ENCODE measurements around the gene PIAS4. TPM values are rescaled to one million over a fixed set of nuclear protein-coding genes. Genes with fewer than 3 reads are reported as not detected.

Gene PIAS4
- total and polyA plus RNA-seq, 10 of the 15 experiments (the other 5 are each of a cell fraction or from before 2014, with no cell fraction given): 0.13 to 25.1 (median 11.3) TPM

GRCh38 chr19:4069331-4069959, 61.9 kb downstream of the PIAS4 start:
- peaks cover 7% of the 10 kb centered on the region for H3K79me2 ChIP-seq (ENCODE audit: control insufficient read depth, insufficient read depth, low read length)
- DNase-seq (ENCODE audit: low read depth, low spot score) (no peak), FAIRE-seq (no peak), ATAC-seq (no peak)
- no peaks in the 10 kb centered on the region for H3K9me3 ChIP-seq (replicated peaks; ENCODE audit: control insufficient read depth, insufficient read depth, low read length)
- in situ Hi-C loops (cut with MboI): no loop called here
- ChIA-PET RAD21 (ENCODE audit: unreplicated experiment) (no interaction called here), CTCF (no interaction called here), POLR2A (interaction anchor here (0.6 kb wide), 3 partner anchors 38 to 86 kb away, joined by 3 to 7 read pairs (median 3); no protein-coding TSS in a partner anchor), SMC1A (ENCODE audit: uncharacterized antibody, unreplicated experiment) (interaction anchor here (0.6 kb wide), 1 partner anchor 788 kb away, joined by 3 read pairs; no protein-coding TSS in a partner anchor)
- 45% methylated on average over 12 of the region's 12 CpGs for WGBS (ENCODE audit: insufficient coverage, insufficient replicate concordance, low lambda C conversion rate, missing lambda C conversion rate)
- H4K20me1 ChIP-seq (ENCODE audit: control insufficient read depth, insufficient read depth): no peaks in the 10 kb centered on the region
- H3K9ac ChIP-seq (ENCODE audit: control insufficient read depth, insufficient read depth, low read length): no peak overlapping the region
- no peaks in the 10 kb centered on the region for H3K36me3 ChIP-seq (ENCODE audit: control insufficient read depth in 2 of 2, insufficient read depth in 2 of 2, low read length in 1 of 2)
- no peaks in the 10 kb centered on the region; a peak in 1 of 4 replicates for H3K27me3 ChIP-seq (replicated peaks in 1 of 2; ENCODE audit: control insufficient read depth in 2 of 2, insufficient read depth in 2 of 2, low read length in 1 of 2)
- peaks cover 8% of the 10 kb centered on the region for H3K4me1 ChIP-seq (ENCODE audit: control insufficient read depth, insufficient read depth, low read length)
- BruUV-seq (replicated peaks): no TSS peak
- H3K4me2 ChIP-seq (ENCODE audit: control insufficient read depth, insufficient read depth): no peak overlapping the region
- H3K27ac ChIP-seq (ENCODE audit: control insufficient read depth, insufficient read depth): no peak overlapping the region
- H3K4me3 ChIP-seq: no peak overlapping the region
- H2AFZ ChIP-seq (ENCODE audit: control insufficient read depth, low read depth, low read length): no peak overlapping the region
- intact Hi-C loops (cut with micrococcal nuclease; ENCODE audit: unreplicated experiment): loop anchor here (2.0 to 10.0 kb wide), 3 partner anchors 45 to 115 kb away; partner anchors contain the start of genes ANKRD24, EEF2 and SIRT6
- TF ChIP-seq JUNB (IDR thresholded peaks at IDR 0.05) (no peak), E2F4 (IDR thresholded peaks at IDR 0.05; ENCODE audit: low read depth, low read length) (no peak), ZBTB4 (CRISPR knock-in tag; IDR thresholded peaks at IDR 0.05) (no peak), CUX1 (IDR thresholded peaks at IDR 0.05; ENCODE audit: insufficient replicate concordance, low read depth, low read length) (no peak), ATF3 (IDR thresholded peaks at IDR 0.05; ENCODE audit: borderline replicate concordance, extremely low read depth, low read depth, low read length) (no peak), MTA3 (IDR thresholded peaks at IDR 0.05; ENCODE audit: borderline replicate concordance, low read length) (no peak), JUND (IDR thresholded peaks at IDR 0.05; ENCODE audit: low read depth, low read length) (no peak), SKIL (IDR thresholded peaks at IDR 0.05; ENCODE audit: low read depth, poor library complexity, severe bottlenecking) (no peak)
